OCI-LY7 (cell line): ENCODE data around the gene PPCS.

Experiments
- EZH2phosphoT487 ChIP-seq: fragments of 200-600 bp; sonication (generic); IDR thresholded peaks from 2 replicates; pipeline ENCODE4 v1.6.1; 2018; ENCODE audit warnings: low read depth, borderline replicate concordance, mild to moderate bottlenecking, mixed run types, antibody characterized with exemption, low read length, moderate library complexity, mixed read lengths
- TF ChIP-seq, protein P1 (sequence below): fragments of 200-600 bp; sonication (generic); conservative IDR thresholded peaks from 2 replicates; pipeline ENCODE4 v1.5.1; 2014; ENCODE audit warnings: mild to moderate bottlenecking, antibody characterized with exemption, low read length, moderate library complexity, mixed read lengths

DNA sequence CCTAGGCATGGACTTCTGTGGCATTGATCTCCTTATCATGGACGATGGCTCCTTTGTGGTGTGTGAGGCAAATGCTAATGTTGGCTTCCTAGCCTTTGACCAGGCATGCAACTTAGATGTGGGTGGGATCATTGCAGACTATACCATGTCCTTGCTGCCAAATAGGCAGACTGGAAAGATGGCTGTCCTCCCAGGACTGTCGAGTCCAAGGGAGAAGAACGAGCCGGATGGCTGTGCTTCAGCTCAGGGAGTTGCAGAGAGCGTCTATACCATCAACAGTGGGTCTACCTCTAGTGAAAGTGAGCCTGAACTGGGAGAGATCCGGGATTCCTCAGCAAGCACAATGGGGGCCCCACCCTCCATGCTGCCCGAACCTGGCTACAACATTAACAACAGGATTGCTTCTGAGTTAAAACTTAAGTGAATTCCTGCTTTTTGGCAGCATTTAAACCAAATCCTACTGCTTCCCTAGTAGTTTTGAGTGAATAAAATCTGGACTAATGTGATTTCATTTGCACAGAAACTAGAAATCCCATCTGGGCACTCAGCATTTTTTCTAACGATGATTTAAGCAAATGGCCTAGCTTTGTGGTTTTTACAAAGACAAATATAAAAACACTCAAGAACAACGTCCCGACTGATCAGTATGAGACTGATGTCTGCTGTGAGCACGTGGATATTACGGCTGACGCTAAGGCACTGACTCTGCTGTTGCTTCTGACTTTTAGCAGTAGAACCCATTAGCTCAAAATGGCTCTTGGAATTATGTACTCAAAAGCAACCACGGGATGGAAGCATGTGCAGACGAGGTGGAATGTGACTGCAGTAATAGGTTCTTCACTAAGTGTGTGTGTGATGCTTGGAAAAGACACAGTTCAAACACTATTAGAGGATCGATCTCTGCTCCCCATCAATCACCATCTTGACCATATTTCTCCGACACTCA is 41.5 kb upstream of the PPCS start:
- TF ChIP-seq, protein P1, sequence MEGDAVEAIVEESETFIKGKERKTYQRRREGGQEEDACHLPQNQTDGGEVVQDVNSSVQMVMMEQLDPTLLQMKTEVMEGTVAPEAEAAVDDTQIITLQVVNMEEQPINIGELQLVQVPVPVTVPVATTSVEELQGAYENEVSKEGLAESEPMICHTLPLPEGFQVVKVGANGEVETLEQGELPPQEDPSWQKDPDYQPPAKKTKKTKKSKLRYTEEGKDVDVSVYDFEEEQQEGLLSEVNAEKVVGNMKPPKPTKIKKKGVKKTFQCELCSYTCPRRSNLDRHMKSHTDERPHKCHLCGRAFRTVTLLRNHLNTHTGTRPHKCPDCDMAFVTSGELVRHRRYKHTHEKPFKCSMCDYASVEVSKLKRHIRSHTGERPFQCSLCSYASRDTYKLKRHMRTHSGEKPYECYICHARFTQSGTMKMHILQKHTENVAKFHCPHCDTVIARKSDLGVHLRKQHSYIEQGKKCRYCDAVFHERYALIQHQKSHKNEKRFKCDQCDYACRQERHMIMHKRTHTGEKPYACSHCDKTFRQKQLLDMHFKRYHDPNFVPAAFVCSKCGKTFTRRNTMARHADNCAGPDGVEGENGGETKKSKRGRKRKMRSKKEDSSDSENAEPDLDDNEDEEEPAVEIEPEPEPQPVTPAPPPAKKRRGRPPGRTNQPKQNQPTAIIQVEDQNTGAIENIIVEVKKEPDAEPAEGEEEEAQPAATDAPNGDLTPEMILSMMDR = no peak
- TF ChIP-seq EZH2phosphoT487 = no peak
